Keratinocyte (primary cell): Measurements from ENCODE around the gene AIG1.

ENCODE experiments used
- EZH2 ChIP-seq: IDR thresholded peaks from one replicate; pipeline ENCODE4 v1.6.1; 2012; ENCODE audit warnings: inconsistent platforms, mild to moderate bottlenecking, low read length, moderate library complexity
- TF ChIP-seq, protein P1 (sequence below), 3 experiments: IDR thresholded peaks in 1 of 3; conservative IDR thresholded peaks in 1 of 3; optimal IDR thresholded peaks in 1 of 3; 2 replicates in 2 of 3; 3 replicates in 1 of 3; pipeline versions ENCODE3 to v1.5.1; 2011; ENCODE audit warnings: low read length in 3 of 3, mild to moderate bottlenecking in 3 of 3, moderate library complexity in 2 of 3, control low read depth in 1 of 3, inconsistent platforms in 1 of 3; ENCODE audit not compliant: insufficient read depth in 2 of 3; ENCODE audit errors: extremely low read depth in 1 of 3

DNA sequence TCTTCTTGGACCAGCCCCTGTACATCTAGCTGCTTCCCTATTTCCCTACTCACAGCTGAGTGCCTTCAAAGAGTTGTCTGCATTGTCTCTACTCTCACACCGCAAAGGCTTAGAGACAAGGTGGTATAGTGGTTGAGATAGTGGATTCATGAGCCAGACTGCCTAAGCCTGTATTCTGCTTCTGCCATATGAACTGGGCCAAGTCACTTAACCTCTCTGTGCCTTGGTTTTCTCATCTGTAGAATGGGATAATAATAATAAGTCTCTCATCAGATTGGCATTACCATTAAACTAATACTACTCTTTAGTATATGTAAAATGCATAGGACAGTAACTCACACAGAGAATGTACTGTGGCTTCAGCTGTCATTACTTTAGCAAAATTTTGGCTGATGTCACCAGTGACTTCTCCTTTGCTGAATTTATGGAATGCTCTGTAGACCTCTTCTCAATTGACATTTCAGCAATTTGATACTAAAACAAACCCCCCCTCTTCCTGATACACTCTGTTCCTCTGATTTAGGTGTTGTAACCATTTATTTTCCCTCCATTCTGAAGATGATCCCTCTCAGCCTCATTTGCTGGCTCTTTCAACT is 233.7 kb downstream of the AIG1 start:
- TF ChIP-seq, protein P1, sequence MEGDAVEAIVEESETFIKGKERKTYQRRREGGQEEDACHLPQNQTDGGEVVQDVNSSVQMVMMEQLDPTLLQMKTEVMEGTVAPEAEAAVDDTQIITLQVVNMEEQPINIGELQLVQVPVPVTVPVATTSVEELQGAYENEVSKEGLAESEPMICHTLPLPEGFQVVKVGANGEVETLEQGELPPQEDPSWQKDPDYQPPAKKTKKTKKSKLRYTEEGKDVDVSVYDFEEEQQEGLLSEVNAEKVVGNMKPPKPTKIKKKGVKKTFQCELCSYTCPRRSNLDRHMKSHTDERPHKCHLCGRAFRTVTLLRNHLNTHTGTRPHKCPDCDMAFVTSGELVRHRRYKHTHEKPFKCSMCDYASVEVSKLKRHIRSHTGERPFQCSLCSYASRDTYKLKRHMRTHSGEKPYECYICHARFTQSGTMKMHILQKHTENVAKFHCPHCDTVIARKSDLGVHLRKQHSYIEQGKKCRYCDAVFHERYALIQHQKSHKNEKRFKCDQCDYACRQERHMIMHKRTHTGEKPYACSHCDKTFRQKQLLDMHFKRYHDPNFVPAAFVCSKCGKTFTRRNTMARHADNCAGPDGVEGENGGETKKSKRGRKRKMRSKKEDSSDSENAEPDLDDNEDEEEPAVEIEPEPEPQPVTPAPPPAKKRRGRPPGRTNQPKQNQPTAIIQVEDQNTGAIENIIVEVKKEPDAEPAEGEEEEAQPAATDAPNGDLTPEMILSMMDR (optimal IDR thresholded peaks at IDR 0.05 in 1 of 3, IDR thresholded peaks at IDR 0.05 in 1 of 3, conservative IDR thresholded peaks at IDR 0.05 in 1 of 3; ENCODE audit: extremely low read depth in 1 of 3, insufficient read depth in 2 of 3, low read length in 3 of 3), result no peak
- TF ChIP-seq EZH2, result no peak
